Measurements from ENCODE around the gene MKI67.
A peak's percentile ranks its signal among the peaks of the same experiment; 100 is the strongest.
"Not testable (repeated sequence)": the region's sequence is repeated elsewhere in the genome, so short reads cannot be mapped to it uniquely, and the experiment has no call there.

MKI67 gene

DNA sequence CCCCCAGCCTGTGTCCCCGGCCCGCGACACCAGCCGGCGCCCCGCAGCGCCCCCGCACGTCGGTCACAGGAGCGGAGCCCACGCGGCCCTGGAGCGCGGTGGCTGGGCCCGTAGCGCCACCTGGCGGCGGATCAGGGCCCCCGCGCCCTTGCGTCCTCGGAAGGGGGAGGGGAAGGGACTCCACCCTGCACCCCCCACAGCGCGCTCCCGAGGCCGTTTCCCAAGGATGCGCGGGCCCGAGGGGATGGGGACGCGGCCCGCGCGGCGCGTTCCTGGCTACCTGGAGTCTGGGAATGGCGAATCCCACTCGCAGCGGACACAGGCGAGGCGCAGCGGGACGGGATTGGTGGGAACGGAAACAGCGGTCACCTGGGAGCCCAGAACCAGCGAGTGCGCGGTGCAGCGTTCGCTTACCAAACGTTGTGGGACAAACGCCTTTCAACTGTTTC is 23.8 kb upstream of the MKI67 start:
- DNase-seq (ENCODE audit: low read depth in 2 of 2): peak; percentile 50

GRCh38 chr10:128149267-128150014 is 23.2 kb upstream of the MKI67 start:
- no peak for DNase-seq (ENCODE audit: low read depth in 2 of 2)

DNA sequence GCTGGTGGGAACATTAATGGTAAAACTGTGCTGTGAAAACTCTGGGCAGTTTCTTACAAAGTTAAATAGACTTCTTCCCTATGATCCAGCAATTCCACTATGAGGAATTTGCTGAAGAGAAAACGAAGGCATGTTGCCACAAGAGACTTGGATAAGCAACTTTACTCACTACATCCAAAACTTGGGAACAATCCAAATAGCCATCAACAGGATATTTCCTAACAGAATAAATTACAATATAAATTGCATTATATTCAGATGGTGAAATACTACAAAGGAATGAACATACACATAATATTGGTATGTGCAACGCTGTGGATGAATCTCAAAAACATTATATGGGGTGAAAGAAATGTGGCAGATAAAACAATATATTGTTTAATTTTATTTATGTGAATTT is 21.4 kb upstream of the MKI67 start:
- DNase-seq (ENCODE audit: low read depth in 2 of 2): no peak

- no peak for DNase-seq (ENCODE audit: low read depth in 2 of 2)
These were observed 20.8 kb upstream of the MKI67 start for GRCh38 chr10:128147064-128147463.

GRCh38 chr10:128144547-128144946 is 18.3 kb upstream of the MKI67 start:
- no peak for DNase-seq (ENCODE audit: low read depth in 2 of 2)

DNA sequence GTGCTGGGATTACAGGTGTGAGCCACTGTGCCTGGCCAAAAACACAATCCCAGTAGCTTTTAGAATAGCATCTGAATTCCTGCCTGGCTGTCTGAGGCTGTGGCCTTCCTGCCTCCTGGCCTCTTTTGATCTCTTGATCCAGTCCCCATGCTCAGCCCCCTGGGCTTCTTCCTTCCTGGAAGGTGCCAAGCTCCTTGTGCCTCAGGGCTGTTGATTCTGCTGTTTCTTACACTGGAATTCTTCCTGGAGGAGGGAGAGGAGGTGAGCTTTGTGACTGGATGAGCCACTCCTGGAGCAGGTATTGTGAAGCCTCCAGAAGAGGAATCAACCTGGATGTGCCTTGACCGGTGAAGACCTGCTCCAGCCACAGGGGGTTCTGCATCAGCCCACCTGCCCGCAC is 17.3 kb upstream of the MKI67 start:
- no peak for DNase-seq (ENCODE audit: low read depth in 2 of 2)

DNA sequence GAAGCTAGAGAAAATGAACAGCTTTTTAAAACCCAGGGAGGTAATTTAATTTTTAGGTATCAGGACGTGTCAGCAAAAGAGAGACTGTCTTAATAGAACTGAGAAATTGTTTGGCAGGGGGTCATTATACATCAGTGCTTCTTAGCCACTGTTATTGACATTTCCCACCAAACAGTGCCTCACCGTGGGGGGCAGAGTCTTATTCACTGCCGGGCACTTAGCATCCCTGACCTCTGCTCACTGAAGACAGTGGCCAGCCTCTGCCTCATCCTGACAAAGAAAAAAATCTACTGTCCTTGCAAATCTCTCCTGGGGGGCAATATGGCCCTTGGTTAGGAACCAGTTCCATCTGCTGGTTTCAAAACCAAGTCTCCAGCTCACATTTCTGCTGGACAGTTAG is 14.2 kb upstream of the MKI67 start:
- no peak for DNase-seq (ENCODE audit: low read depth in 2 of 2)

GRCh38 chr10:128138429-128138828 is 12.2 kb upstream of the MKI67 start:
- DNase-seq (ENCODE audit: low read depth in 2 of 2): not testable (repeated sequence)

DNA sequence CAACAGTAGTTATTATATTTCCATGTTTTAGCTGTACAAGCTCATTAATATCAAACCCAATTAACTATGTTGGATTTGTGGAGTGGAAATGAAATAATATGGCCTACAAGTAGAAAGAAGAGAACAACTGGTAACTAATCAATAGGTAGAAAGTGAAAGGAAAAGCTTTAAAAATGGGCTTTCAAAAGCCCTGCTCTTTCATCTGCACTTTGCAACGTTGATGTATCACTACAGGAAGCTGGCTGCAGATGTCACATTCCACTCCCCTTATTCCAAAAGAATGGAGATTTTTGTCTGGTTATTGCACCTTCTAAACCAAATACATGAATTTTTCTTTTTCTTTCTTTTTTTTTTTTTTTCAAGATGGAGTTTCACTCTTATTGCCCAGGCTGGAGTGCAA is 11.7 kb upstream of the MKI67 start:
- no peak for DNase-seq (ENCODE audit: low read depth in 2 of 2)

DNA sequence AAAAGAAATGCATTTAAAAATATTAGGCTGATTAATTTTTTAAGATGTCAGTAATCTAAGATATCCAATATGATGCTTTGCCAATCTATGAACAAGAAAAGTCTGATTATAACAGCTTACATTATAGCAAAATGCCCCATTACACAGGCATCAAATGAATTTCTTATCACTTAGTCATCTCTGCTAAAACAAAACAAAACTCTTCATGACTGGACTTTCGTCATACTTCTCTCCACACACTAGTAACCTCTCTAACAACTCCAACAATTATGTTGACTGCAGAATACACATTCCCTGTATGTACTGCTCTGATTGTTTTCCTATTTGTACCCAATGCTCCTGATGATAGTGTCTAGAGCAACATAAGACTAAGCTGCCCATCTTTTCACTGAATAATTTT is 3.8 kb upstream of the MKI67 start:
- DNase-seq (ENCODE audit: low read depth in 2 of 2): no peak

- no peak for DNase-seq (ENCODE audit: low read depth in 2 of 2)
These were observed 2.4 kb upstream of the MKI67 start for GRCh38 chr10:128128582-128128981.

GRCh38 chr10:128125416-128125943 is 743 bp downstream of the MKI67 start:
- no peak for DNase-seq (ENCODE audit: low read depth in 2 of 2)

DNA sequence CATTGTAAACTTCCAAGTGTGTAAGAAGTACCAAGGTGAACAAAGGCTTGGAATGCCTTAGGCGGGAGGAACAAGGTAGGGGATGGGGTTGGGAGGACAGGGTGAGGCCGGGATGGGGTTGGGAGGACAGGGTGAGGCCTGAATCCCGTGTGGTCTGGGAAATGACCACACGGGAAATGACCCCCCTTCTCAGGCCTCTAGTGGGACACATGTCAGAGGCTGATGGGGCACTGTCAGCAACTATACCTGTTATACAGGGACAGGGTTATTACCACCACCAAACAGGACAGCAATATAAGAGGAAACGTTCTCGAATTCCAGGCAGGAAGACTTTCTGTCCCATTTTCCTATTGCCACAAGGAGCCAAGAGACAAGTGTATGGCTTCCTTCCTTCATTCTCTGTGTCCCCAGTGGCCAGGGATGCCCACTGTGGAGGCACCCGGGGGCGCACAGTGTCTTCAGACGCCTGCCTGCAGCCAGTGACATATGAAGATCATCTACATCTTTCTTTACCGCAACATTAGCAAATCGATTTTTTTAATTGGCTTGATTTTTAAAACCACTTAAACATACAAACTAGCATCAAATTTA is 1.3 kb downstream of the MKI67 start:
- DNase-seq (ENCODE audit: low read depth in 2 of 2): no peak

DNA sequence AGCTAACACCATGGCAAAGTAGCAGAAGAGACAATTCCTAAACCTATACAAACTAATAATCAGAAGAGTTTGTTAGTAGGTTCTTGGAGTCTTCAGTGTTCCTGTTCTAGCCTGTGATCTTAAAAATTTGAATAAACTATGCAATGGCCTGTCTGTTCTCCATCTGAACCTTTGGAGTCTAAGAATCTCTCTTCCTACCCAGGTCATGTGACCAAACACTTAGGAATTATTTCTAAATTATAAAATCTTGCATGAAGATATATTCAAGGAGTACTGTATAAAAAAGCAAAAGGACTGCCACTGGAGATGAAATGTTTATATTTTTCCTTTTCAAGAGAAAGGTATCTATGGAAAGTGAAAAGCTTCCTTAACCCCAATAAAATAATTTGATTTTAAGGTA is 2.4 kb downstream of the MKI67 start:
- no peak for DNase-seq (ENCODE audit: low read depth in 2 of 2)

- no peak for DNase-seq (ENCODE audit: low read depth in 2 of 2)
These were observed 3.3 kb downstream of the MKI67 start for GRCh38 chr10:128122931-128123330.

DNA sequence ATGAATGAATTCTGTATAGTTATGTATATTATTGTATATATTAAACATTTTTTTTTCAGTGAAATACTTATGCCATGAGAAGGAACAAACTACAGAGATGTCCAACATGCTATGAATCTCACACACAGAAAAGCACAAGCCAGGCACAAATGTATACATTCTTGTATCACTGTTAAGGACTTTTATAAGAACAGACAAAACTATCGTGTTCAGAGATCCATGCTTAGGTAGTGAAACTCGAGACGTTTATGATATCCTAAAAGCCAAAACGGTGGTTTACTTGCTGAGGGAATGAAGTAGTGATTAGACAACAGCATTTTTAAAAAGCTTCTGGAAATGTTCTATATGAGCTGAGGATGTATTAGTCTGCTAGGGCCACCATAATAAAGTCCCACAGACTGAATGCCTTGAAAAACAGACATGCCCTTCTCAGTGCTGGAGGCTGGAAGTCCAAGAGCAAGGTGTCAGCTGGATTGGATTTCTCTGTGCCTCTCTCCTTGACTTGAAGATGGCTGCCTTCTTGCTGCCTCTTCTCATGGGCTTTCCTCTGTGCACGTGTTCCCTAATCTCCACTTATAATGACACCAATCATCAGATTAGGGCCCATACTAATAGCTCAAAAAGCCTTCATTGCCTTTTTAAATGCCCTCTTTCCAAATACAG is 4.3 kb downstream of the MKI67 start:
- no peak for DNase-seq (ENCODE audit: low read depth in 2 of 2)

DNA sequence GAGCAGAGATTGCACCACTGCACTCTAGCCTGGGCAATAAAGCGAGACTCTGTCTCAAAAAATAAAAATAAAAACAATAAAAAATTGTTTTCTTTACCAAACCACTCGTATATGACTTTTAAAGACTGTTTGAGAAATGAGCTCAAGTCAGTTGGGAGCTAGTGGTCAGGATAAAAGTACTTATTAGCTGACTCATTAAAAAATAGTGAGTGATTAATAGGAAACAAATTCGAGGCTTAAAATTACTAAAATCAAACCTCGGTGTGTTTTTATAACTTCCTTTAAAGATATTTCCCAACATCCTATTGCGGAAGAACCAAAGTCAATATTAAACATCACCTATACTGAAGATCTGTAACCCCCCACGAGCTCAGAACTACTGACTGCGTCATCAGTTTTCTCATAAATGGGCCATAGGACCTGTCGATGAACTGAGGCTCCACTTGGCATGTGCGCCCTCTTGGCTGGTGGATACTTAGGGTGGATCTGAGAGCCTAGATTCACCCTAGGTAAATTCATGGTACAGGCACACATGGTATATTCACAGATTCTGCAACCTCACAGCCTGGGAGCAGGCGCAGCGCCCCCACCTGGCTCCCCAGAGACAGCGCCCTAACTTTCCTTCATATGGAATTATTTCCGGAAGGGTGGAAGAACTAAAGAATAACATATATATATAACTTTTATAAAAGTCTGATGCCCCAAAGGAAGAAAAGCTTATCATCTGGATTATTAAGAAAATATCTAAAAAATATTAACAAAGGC is 9.2 kb downstream of the MKI67 start:
- no peak for DNase-seq (ENCODE audit: low read depth in 2 of 2)

GRCh38 chr10:128116187-128116586 is 10.0 kb downstream of the MKI67 start:
- DNase-seq (ENCODE audit: low read depth in 2 of 2): no peak

DNA sequence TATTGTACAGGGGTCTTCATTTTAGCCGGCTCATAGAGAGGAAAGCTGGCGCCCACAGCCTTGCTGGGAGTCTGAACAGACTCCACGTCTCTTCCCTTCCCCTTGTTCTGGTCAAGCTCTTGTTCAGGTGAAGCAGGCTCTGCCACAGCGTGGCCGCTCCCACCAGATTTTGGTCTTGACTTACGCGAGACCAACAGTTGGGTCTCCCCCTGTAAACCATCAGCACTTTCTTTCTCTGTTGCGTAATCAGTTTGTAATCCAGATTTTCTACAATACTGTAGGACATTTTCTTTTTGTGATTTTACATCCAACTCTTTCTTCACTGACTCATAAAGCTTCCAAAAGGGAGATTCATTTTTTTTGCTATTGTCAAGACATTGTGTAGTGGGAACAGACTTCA is 10.9 kb downstream of the MKI67 start:
- no peak for DNase-seq (ENCODE audit: low read depth in 2 of 2)

DNA sequence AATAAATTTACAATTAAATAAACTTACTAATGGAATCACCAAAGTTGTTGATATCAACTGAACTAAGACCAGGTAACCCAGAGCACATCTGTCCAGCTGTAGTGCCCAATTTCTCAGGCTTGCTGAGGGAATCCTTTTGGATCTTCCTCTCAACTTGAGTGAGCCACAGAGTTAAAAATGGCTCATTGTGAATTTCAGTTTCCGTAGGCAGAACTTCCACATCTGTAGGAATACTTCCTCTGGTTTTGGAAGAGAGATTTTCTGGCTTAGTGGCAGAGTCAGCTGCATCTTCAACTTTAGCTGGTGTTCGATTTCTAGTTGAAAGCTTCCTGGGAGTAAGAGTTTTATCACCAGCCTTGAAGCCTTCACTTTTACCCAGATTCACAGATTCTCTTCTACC is 11.3 kb downstream of the MKI67 start:
- DNase-seq (ENCODE audit: low read depth in 2 of 2): no peak

DNA sequence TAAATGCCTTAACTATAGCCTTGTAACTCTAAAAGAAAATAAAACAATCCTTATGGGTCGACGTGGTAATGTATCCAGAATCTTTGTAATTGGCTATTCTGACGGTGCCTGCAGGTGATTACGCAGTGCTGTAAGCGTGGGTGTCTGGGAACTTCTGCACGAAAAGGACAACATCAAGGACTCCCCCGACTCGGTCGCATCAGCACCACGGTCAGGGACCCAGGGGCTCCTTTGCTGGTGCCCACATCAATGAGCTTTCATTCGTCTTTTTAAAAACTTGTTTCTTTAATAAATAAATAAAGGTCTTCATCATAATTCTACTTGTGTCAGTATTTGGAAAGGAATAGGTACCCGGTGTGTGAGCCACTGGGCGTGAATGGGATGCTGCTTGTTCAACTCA is 13.2 kb downstream of the MKI67 start:
- no peak for DNase-seq (ENCODE audit: low read depth in 2 of 2)

- DNase-seq (ENCODE audit: low read depth in 2 of 2): no peak
These were observed 14.5 kb downstream of the MKI67 start for GRCh38 chr10:128111696-128112095.
